ENCODE measurements around the gene RGL3. TPM values are rescaled to one million over a fixed set of nuclear protein-coding genes. Genes with fewer than 3 reads are reported as not detected.

Gene RGL3
- total RNA-seq, 2 donors from 2014 or later = 125 to 131 TPM

- H3K9ac ChIP-seq (ENCODE audit: extremely low read depth, low read length, poor library complexity, severe bottlenecking) = no peak overlapping the region
- 84 to 86% methylated on average over 7 of the region's 7 CpGs for WGBS, 2 experiments (ENCODE audit: insufficient coverage in 1 of 2, insufficient read length in 1 of 2)
- no peaks in the 10 kb centered on the region for H3K36me3 ChIP-seq (ENCODE audit: control insufficient read depth, insufficient read depth, low read length)
- Mint-ChIP-seq H3K27ac (no peak overlapping the region), H3K4me3 (peak overlapping the region; percentile 88), H3K9me3 (peaks cover 11% of the 10 kb centered on the region), H3K36me3 (ENCODE audit: low read depth) (peaks cover 1% of the 10 kb centered on the region), H3K27me3 (ENCODE audit: insufficient read depth) (peaks cover 17% of the 10 kb centered on the region), H3K4me1 (peaks cover 12% of the 10 kb centered on the region)
- H3K27me3 ChIP-seq (ENCODE audit: control insufficient read depth, insufficient read depth, low read length, poor library complexity, severe bottlenecking) = no peaks in the 10 kb centered on the region
- peaks cover 3% of the 10 kb centered on the region for H3K4me1 ChIP-seq (ENCODE audit: control insufficient read depth, insufficient read depth, low read length)
- DNase-seq = no peak
- no peaks in the 10 kb centered on the region for H3K9me3 ChIP-seq (ENCODE audit: control insufficient read depth, low read length)
- H3K27ac ChIP-seq (ENCODE audit: low read depth, low read length) = no peak overlapping the region
- no peak overlapping the region for H3K4me3 ChIP-seq (ENCODE audit: low read length)
- TF ChIP-seq CTCF (conservative IDR thresholded peaks at IDR 0.05) = no peak
Observed at GRCh38 chr19:11347546-11348039, 71.5 kb downstream of the RGL3 start.

- peaks cover 11% of the 10 kb centered on the region for H3K9me3 Mint-ChIP-seq
- Histone ChIP-seq H3K4me3 (ENCODE audit: low read length) (peak within 1 kb of the TSS; percentile 97), H3K27ac (ENCODE audit: low read depth, low read length) (no peak within 1 kb of the TSS), H3K36me3 (ENCODE audit: control insufficient read depth, insufficient read depth, low read length) (peaks cover 4% of the 10 kb centered on the region), H3K9me3 (ENCODE audit: control insufficient read depth, low read length) (no peaks in the 10 kb centered on the region), H3K27me3 (ENCODE audit: control insufficient read depth, insufficient read depth, low read length, poor library complexity, severe bottlenecking) (no peaks in the 10 kb centered on the region), H3K4me1 (ENCODE audit: control insufficient read depth, insufficient read depth, low read length) (peaks cover 3% of the 10 kb centered on the region), H3K9ac (ENCODE audit: extremely low read depth, low read length, poor library complexity, severe bottlenecking) (peak within 1 kb of the TSS; percentile 77)
- peaks cover 12% of the 10 kb centered on the region for H3K4me1 Mint-ChIP-seq
- no peak for TF ChIP-seq CTCF (conservative IDR thresholded peaks at IDR 0.05)
- peaks cover 13% of the 10 kb centered on the region for H3K27me3 Mint-ChIP-seq (ENCODE audit: insufficient read depth)
- peak within 1 kb of the TSS; percentile 88 for H3K4me3 Mint-ChIP-seq
- WGBS, 2 experiments (ENCODE audit: insufficient coverage in 1 of 2, insufficient read length in 1 of 2) = 0 to 1% methylated on average over 26 to 50 of the region's 50 CpGs
- peaks cover 11% of the 10 kb centered on the region for H3K36me3 Mint-ChIP-seq (ENCODE audit: low read depth)
- peak within 1 kb of the TSS; percentile 97 for H3K27ac Mint-ChIP-seq
- peak; percentile 99 for DNase-seq
Observed at GRCh38 chr19:11346104-11346940, 72.8 kb downstream of the RGL3 start, which contains the start of the genes CCDC159 and TMEM205. Gene CCDC159 (plus strand): TSS chr19:11346519. CDS start chr19:11346607, 88 bp downstream. Gene TMEM205 (minus strand): TSS chr19:11346268. CDS start chr19:11345619, 649 bp downstream.

DNA sequence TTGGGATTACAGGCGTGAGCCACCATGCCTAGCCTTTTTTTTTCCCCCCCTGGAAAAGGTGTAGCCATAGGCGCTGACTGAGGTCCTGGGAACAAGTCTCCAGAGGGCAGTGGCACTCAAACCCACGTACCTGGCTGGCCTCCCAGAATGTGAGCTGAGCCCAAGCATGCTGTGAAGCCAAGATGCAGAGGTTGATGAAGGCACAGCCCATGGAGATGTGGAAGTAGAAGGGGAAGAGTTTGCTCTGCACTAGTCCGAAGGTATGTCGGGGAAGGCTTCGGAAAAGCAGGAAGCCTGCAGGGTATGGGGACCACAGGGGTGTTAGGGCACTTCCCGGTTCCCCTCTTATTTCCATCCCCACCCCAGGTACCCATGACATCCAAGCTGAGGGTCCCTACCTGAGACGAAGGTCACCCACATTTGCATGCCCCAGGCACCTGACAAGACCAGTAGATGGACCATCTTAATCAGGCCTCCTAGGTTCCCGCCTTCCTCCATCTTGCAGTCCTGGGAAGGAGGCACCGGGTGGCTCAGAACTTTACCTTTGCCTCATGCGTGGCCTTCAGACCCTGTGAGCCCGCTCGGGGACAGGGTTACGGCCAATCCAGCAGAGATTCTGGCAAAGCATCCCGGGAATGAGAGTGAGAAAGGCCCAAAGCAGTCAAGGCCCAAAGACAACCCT lies 73.9 kb downstream of the RGL3 start:
- Histone ChIP-seq H3K27me3 (ENCODE audit: control insufficient read depth, insufficient read depth, low read length, poor library complexity, severe bottlenecking) (no peaks in the 10 kb centered on the region), H3K4me3 (ENCODE audit: low read length) (peak overlapping the region; percentile 97), H3K27ac (ENCODE audit: low read depth, low read length) (no peak overlapping the region), H3K9ac (ENCODE audit: extremely low read depth, low read length, poor library complexity, severe bottlenecking) (peak overlapping the region; percentile 77), H3K36me3 (ENCODE audit: control insufficient read depth, insufficient read depth, low read length) (peaks cover 5% of the 10 kb centered on the region), H3K9me3 (ENCODE audit: control insufficient read depth, low read length) (no peaks in the 10 kb centered on the region), H3K4me1 (ENCODE audit: control insufficient read depth, insufficient read depth, low read length) (peaks cover 3% of the 10 kb centered on the region)
- Mint-ChIP-seq H3K9me3 (peaks cover 11% of the 10 kb centered on the region), H3K27me3 (ENCODE audit: insufficient read depth) (peaks cover 6% of the 10 kb centered on the region), H3K4me3 (peak overlapping the region; percentile 88), H3K4me1 (peaks cover 12% of the 10 kb centered on the region), H3K27ac (peak overlapping the region; percentile 97), H3K36me3 (ENCODE audit: low read depth) (peaks cover 11% of the 10 kb centered on the region)
- 62 to 81% methylated on average over 5 to 15 of the region's 15 CpGs for WGBS, 2 experiments (ENCODE audit: insufficient coverage in 1 of 2, insufficient read length in 1 of 2)
- no peak for TF ChIP-seq CTCF (conservative IDR thresholded peaks at IDR 0.05)
- DNase-seq = no peak

Other genes starting within 250 kb of the RGL3 start
- gene KANK2, start 221.8 kb downstream of the RGL3 start, total RNA-seq = 10 to 100 TPM; 74.2 to 87.7 TPM
- not detected for gene ANGPTL8, start 179.7 kb downstream of the RGL3 start, total RNA-seq
- 100 to 1,000 TPM in 1 of 2 donors, 10 to 100 TPM in 1; 93.8 to 111 TPM for gene DOCK6, start 156.8 kb downstream of the RGL3 start, total RNA-seq
- not detected for gene TSPAN16, start 123.2 kb downstream of the RGL3 start, total RNA-seq
- gene RAB3D, start 79.7 kb downstream of the RGL3 start, total RNA-seq = 10 to 100 TPM; 37.2 to 43.2 TPM
- gene TMEM205, start 73.0 kb downstream of the RGL3 start, total RNA-seq = 10 to 100 TPM; 58.2 to 58.9 TPM
- 10 to 100 TPM; 12.2 to 15.2 TPM for gene CCDC159, start 72.8 kb downstream of the RGL3 start, total RNA-seq
- gene PLPPR2, start 63.9 kb downstream of the RGL3 start, total RNA-seq = 1 to 10 TPM; 3.1 to 6.8 TPM
- 1 to 10 TPM; 2.2 to 2.8 TPM for gene SWSAP1, start 44.6 kb downstream of the RGL3 start, total RNA-seq
- 10 to 100 TPM; 27.0 to 39.5 TPM for gene EPOR, start 35.0 kb downstream of the RGL3 start, total RNA-seq
- gene ODAD3, start 15.8 kb upstream of the RGL3 start, total RNA-seq = 1 to 10 TPM in 1 of 2 donors, under 1 TPM in 1; 0.88 to 2.4 TPM
- gene PRKCSH, start 16.3 kb upstream of the RGL3 start, total RNA-seq = 100 to 1,000 TPM; 454 to 459 TPM
- under 1 TPM in 1 of 2 donors, not detected in 1; 0.55 TPM for gene ELAVL3, start 61.7 kb upstream of the RGL3 start, total RNA-seq
- 10 to 100 TPM; 12.3 to 12.6 TPM for gene ZNF653, start 86.5 kb upstream of the RGL3 start, total RNA-seq
- gene ECSIT, start 109.8 kb upstream of the RGL3 start, total RNA-seq = 10 to 100 TPM; 24.7 to 26.2 TPM
- 10 to 100 TPM; 12.8 to 16.2 TPM for gene CNN1, start 119.5 kb upstream of the RGL3 start, total RNA-seq
- gene ELOF1, start 139.9 kb upstream of the RGL3 start, total RNA-seq = 10 to 100 TPM; 62.6 to 68.7 TPM
- gene ACP5, start 158.3 kb upstream of the RGL3 start, total RNA-seq = 1 to 10 TPM; 2.1 to 3.8 TPM
- gene ZNF627, start 178.2 kb upstream of the RGL3 start, total RNA-seq = 10 to 100 TPM; 22.0 to 30.5 TPM